Uterus (tissue), 4 donors: Measurements from ENCODE around the gene GAS1. TPM values are rescaled to one million over a fixed set of nuclear protein-coding genes. Genes with fewer than 3 reads are reported as not detected.

Source experiments
- DNase-seq, 2 donors: peaks; one replicate each; pipeline ENCODE4 v3.0.0-alpha.2; 2019 to 2020
- H3K27ac ChIP-seq, 2 donors: fragments of 200-600 bp; sonication (generic); 1 replicate in 1 of 2; 2 replicates in 1 of 2; pipeline ENCODE4 v1.5.1; 2016 to 2018
- H3K27me3 ChIP-seq, 2 donors: fragments of 200-600 bp; sonication (generic); one replicate each; pipeline ENCODE4 v1.5.1; 2018 to 2019; ENCODE audit warnings: control low read depth in 1 of 2
- H3K36me3 ChIP-seq, 2 donors: fragments of 200-600 bp; sonication (generic); one replicate each; pipeline ENCODE4 v1.5.1; 2019; ENCODE audit warnings: control low read depth in 1 of 2
- H3K4me1 ChIP-seq, 2 donors: fragments of 200-600 bp; sonication (generic); one replicate each; pipeline ENCODE4 v1.5.1; 2018 to 2019; ENCODE audit warnings: control low read depth in 1 of 2
- H3K4me3 ChIP-seq, 2 donors: fragments of 200-600 bp; sonication (generic); 1 replicate in 1 of 2; 2 replicates in 1 of 2; pipeline ENCODE4 v1.5.1; 2018 to 2019; ENCODE audit warnings: mild to moderate bottlenecking in 1 of 2
- H3K9me3 ChIP-seq, 2 donors: fragments of 200-600 bp; sonication (generic); one replicate each; pipeline ENCODE4 v1.5.1; 2019; ENCODE audit warnings: control low read depth in 1 of 2
- POLR2A ChIP-seq, 2 donors: fragments of 450-650 bp; IDR thresholded peaks; one replicate each; pipeline ENCODE4 v1.6.1; 2016; ENCODE audit warnings: antibody characterized with exemption in 2 of 2, mild to moderate bottlenecking in 1 of 2, moderate library complexity in 1 of 2
- intact Hi-C: fragments of 100-400 bp; cut with DNase I; formaldehyde crosslinking; loops from one replicate; pipeline ENCODE4 v1.15.1; 2023; ENCODE audit warnings: low total_unique reads
- total RNA-seq, 4 donors: library from RNA; depleted of rRNA in 3 of 4; stranded (reverse); fragments of >200 nt in 3 of 4; gene quantifications; one replicate each; pipeline versions ENCODE4 v1.1.0 to v1.2.4, GENCODE V29; 2014 to 2023
- TF ChIP-seq, protein P1 (sequence below), 4 experiments: fragments of 200-600 bp in 2 of 4; fragments of 450-650 bp in 2 of 4; sonication (generic) in 2 of 4; IDR thresholded peaks; one replicate each; pipeline ENCODE4 v1.5.1; 2016 to 2019; ENCODE audit warnings: antibody characterized with exemption in 4 of 4, mild to moderate bottlenecking in 2 of 4, moderate library complexity in 1 of 4
- donor health status: DM: yes; HTN: yes; CAD: no.

The GAS1 gene
- total RNA-seq, 4 donors from 2014 or later, result 81.6 to 281 (median 172) TPM

DNA sequence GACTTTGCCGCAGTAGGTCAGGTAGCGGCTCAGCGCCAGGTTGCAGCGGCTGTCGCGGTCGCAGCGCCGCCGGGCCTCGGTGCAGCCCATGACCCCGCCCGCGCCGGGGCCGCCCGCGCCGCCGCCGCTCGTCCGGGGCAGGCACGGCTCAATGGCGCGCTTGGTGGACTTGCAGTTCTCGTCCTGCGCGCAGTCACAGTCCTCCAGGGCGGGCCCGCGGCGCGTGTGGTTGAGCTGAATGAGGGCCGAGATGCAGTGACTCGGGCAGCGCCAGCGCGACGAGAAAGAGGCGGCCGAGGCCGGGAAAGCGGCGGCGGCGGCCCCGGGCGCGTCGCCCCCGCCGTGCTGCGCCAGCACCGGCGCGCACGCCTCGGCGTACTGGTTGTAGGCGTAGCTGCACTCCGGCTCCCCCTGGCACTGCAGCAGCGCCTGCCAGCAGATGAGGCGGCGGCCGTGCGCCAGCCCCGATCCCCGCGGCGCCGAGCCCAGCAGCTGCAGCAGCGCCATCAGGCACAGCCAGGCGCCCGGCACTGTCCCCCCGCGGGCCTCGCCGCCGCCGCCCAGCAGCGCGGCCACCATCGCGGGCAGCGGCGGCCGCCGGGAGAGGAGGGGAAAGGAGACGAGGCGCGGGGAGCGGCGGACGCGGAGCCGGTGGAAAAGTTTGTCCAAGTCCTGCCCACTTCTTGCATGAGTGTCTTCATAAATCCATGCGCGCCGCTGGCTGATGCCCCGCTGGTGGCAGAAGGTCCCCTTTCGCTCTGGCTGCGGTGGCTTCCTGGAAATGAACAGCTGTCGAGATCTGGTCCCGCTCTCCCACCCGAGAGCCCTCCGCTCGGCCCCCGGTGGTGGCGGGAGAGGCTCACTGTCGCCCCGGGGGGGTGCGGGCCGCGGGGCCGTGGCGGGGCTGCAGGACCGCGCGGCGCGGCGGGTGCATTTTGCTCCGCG is 833 bp downstream of the GAS1 start:
- DNase-seq, result peak; percentile 59 to 61
- H3K4me1 ChIP-seq, result no peaks in the 10 kb centered on the region

DNA sequence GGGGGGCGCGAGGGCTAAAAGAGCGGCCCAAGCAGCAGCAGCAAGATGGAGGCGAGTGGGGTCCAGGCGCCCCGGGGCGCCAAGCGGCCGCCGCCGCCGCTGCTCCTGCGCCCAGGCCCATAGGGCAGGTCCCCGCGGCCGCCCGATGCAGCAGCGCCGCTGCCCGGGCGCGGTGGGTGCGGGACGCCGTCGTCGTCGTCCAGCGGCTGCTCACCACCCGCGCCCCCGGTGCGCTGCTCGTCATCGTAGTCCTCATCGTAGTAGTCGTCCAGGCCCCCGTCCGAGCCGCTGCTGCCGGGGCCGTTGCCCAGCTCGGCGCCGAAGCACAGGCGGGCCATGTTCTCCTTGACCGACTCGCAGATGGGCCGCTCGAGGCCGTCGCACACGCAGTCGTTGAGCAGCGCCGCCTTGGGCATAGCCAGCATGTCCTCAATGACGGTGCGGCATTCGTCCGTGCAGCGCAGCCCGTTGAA is 1.5 kb downstream of the GAS1 start:
- intact Hi-C loops, result loop anchor here (5.0 kb wide), 2 partner anchors 377 to 458 kb away; no protein-coding TSS in a partner anchor
- H3K4me1 ChIP-seq, result no peaks in the 10 kb centered on the region

More for the DNA sequence above, 833 bp downstream of the GAS1 start:
- peak overlapping the region; percentile 57 to 93 for H3K4me3 ChIP-seq
- H3K27ac ChIP-seq, result peak overlapping the region; percentile 93 to 96
- no peaks in the 10 kb centered on the region for H3K9me3 ChIP-seq
- H3K27me3 ChIP-seq, result no peaks in the 10 kb centered on the region
- intact Hi-C loops, result loop anchor here (5.0 kb wide), 2 partner anchors 376 to 459 kb away; no protein-coding TSS in a partner anchor
- no peaks in the 10 kb centered on the region for H3K36me3 ChIP-seq
- TF ChIP-seq POLR2A (IDR thresholded peaks at IDR 0.05), result no peak
- TF ChIP-seq, protein P1, sequence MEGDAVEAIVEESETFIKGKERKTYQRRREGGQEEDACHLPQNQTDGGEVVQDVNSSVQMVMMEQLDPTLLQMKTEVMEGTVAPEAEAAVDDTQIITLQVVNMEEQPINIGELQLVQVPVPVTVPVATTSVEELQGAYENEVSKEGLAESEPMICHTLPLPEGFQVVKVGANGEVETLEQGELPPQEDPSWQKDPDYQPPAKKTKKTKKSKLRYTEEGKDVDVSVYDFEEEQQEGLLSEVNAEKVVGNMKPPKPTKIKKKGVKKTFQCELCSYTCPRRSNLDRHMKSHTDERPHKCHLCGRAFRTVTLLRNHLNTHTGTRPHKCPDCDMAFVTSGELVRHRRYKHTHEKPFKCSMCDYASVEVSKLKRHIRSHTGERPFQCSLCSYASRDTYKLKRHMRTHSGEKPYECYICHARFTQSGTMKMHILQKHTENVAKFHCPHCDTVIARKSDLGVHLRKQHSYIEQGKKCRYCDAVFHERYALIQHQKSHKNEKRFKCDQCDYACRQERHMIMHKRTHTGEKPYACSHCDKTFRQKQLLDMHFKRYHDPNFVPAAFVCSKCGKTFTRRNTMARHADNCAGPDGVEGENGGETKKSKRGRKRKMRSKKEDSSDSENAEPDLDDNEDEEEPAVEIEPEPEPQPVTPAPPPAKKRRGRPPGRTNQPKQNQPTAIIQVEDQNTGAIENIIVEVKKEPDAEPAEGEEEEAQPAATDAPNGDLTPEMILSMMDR (IDR thresholded peaks at IDR 0.05), result peak in 1 of 4 experiments; percentile 6

DNA sequence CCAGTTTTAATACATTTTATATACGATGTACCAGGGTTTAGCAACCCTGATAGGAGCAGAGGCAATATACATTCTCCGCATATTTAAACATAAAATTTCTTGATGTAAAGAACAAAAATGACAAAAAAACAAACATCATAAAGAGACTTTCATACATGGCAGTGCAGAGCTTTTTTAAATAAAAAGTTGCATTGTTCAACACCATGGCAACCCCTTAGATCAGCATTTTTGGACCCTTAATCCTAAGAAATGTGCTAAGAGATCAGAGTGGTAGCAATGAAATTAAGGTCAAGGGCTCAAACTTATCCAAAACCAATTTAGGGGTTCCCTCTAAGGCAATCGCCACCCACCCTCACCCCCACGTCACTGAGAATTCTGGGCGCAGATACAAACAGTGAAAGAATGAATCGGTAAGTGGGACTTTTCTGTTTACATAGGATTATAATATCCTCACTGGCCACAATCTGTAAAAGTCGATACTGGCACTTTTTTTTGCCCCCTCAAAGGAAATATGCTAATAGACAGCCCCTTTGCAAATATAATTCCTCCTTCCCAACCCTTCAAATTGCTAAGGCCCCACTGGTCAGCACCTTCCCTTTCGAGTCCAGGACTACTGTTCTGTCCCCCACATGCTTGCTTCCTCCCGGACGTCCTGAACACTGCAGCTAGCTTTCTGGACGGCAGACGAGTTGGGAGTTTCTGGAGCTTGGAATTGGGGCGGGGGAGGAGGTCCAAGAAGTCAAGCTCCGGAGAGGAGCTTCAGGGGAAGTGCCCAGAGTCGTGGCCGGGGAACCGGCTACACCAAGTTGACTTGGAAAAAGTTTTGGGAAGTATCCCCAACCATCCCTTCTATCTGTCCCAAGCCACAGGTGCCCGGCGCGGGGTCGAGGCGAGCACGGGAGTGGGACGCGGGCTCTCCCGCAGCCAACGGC is 2.2 kb downstream of the GAS1 start:
- intact Hi-C loops, result loop anchor here (5.0 kb wide), 2 partner anchors 377 to 458 kb away; no protein-coding TSS in a partner anchor
- no peaks in the 10 kb centered on the region for H3K36me3 ChIP-seq
- H3K27me3 ChIP-seq, result no peaks in the 10 kb centered on the region
- peak in 1 of 2 donors; percentile 32 for DNase-seq
- H3K9me3 ChIP-seq, result no peaks in the 10 kb centered on the region
- peak overlapping the region; percentile 57 to 93 for H3K4me3 ChIP-seq
- TF ChIP-seq, protein P1 (IDR thresholded peaks at IDR 0.05), result no peak
- TF ChIP-seq POLR2A (IDR thresholded peaks at IDR 0.05), result no peak
- H3K4me1 ChIP-seq, result no peaks in the 10 kb centered on the region
- peak overlapping the region; percentile 93 to 96 for H3K27ac ChIP-seq

More for the DNA sequence above, 1.5 kb downstream of the GAS1 start:
- peak in 1 of 2 donors; percentile 41 for DNase-seq
- Histone ChIP-seq H3K27me3 (no peaks in the 10 kb centered on the region), H3K36me3 (no peaks in the 10 kb centered on the region), H3K27ac (peak overlapping the region; percentile 93 to 96), H3K4me3 (peak overlapping the region; percentile 57 to 93), H3K9me3 (no peaks in the 10 kb centered on the region)
- TF ChIP-seq, protein P1 (IDR thresholded peaks at IDR 0.05), result peak in 3 of 4 experiments; percentile 22 to 45 (median 36)
- no peak for TF ChIP-seq POLR2A (IDR thresholded peaks at IDR 0.05)

DNA sequence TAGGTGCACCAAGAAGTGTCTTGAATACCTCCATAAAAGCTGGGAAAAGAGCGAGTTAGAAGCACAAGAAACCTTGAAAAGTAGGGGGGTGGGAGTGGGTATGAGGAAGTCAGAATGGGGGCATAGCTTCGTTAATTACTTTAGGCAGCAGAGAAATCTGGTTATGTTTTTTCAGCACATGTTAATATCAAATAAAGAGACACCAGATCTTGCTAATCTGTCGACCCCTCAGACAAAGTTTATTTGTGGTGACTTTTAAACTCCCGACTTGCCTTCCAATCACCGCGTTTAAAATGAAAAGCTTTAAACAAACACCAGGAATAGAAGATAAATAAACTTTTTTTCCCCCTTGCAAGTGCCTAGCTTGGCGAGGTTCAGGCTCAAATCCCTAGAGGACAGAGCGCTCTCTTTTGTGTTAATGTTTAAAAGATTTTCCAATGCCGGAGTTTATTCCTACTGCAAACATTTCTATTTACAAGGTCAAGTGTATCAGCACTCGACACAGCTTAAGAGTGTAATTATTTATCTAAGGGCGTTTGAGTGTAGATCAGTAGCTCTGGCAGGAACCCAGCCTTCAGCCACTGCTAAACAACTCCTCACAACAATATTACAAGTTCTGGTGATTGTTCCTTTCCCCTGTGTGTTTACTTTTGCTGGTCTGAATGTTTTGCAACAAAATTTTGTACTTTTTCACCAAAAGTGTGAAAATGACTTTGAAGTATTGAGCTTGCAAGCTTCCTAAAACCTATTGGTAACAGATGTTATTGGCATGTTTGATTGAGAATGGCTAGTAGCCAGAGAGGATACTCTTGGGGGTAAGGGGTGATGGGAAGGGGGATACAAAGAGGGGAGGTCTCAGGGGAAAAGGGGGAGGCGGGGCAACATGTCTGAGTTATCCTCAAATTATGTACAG is 3.8 kb downstream of the GAS1 start:
- intact Hi-C loops, result no loop called here
- H3K27me3 ChIP-seq, result no peaks in the 10 kb centered on the region
- no peaks in the 10 kb centered on the region for H3K4me1 ChIP-seq
- no peaks in the 10 kb centered on the region for H3K36me3 ChIP-seq
- H3K9me3 ChIP-seq, result no peaks in the 10 kb centered on the region
- H3K27ac ChIP-seq, result peak overlapping the region; percentile 93 to 96
- TF ChIP-seq, protein P1 (IDR thresholded peaks at IDR 0.05), result no peak
- TF ChIP-seq POLR2A (IDR thresholded peaks at IDR 0.05), result no peak
- peak overlapping the region; percentile 57 to 93 for H3K4me3 ChIP-seq
- DNase-seq, result no peak
